Thyroid gland (tissue), 4 donors: ENCODE data around the gene RNF6. TPM values are rescaled to one million over a fixed set of nuclear protein-coding genes. Genes with fewer than 3 reads are reported as not detected.

Experiments
- DNase-seq, 2 donors: peaks; one replicate each; pipeline ENCODE4 v3.0.0-alpha.2; 2019
- H3K27ac ChIP-seq, 3 donors: fragments of 200-600 bp; sonication (generic); 1 replicate in 2 of 3; 2 replicates in 1 of 3; pipeline ENCODE4 v1.5.1; 2016 to 2019; ENCODE audit warnings: mild to moderate bottlenecking in 1 of 3, moderate library complexity in 1 of 3
- H3K27me3 ChIP-seq: fragments of 200-600 bp; sonication (generic); one replicate; pipeline ENCODE4 v1.5.1; 2019
- H3K36me3 ChIP-seq, 2 donors: fragments of 200-600 bp; sonication (generic); one replicate each; pipeline ENCODE4 v1.5.1; 2016 to 2019
- H3K4me1 ChIP-seq, 2 donors: fragments of 200-600 bp; sonication (generic); one replicate each; pipeline ENCODE4 v1.5.1; 2017 to 2019
- H3K4me3 ChIP-seq, 3 donors: fragments of 200-600 bp; sonication (generic); replicated peaks in 1 of 3; 1 replicate in 2 of 3; 2 replicates in 1 of 3; pipeline ENCODE4 v1.5.1; 2016; ENCODE audit warnings: mild to moderate bottlenecking in 1 of 3
- H3K9me3 ChIP-seq: fragments of 200-600 bp; sonication (generic); one replicate; pipeline ENCODE4 v1.5.1; 2017
- POLR2A ChIP-seq, 2 donors: fragments of 450-650 bp; IDR thresholded peaks; one replicate each; pipeline ENCODE4 v1.6.1; 2017; ENCODE audit warnings: antibody characterized with exemption in 2 of 2, mild to moderate bottlenecking in 2 of 2, moderate library complexity in 1 of 2
- WGBS, 2 donors: methylation state at CpG; one replicate each; pipeline ENCODE4 v1.1.5; 2017; 5-methylcytosine and 5-hydroxymethylcytosine counted together
- intact Hi-C: fragments of 100-400 bp; cut with DNase I; formaldehyde crosslinking; loops from one replicate; pipeline ENCODE4 v1.15.1; 2023
- total RNA-seq, 4 donors: library from RNA; depleted of rRNA; stranded (reverse); fragments of >200 nt; gene quantifications; one replicate each; pipeline ENCODE4 v1.2.3, GENCODE V29; 2016
- TF ChIP-seq, protein P1 (sequence below), 6 experiments: fragments of 200-600 bp in 3 of 6; fragments of 450-650 bp in 3 of 6; sonication (generic) in 3 of 6; IDR thresholded peaks; one replicate each; pipeline ENCODE4 v1.5.1; 2016 to 2019; ENCODE audit warnings: antibody characterized with exemption in 6 of 6, mild to moderate bottlenecking in 2 of 6, inconsistent platforms in 1 of 6, moderate library complexity in 1 of 6

The RNF6 gene
- 10 to 100 TPM; 21.5 to 28.8 (median 25.0) TPM for total RNA-seq

DNA sequence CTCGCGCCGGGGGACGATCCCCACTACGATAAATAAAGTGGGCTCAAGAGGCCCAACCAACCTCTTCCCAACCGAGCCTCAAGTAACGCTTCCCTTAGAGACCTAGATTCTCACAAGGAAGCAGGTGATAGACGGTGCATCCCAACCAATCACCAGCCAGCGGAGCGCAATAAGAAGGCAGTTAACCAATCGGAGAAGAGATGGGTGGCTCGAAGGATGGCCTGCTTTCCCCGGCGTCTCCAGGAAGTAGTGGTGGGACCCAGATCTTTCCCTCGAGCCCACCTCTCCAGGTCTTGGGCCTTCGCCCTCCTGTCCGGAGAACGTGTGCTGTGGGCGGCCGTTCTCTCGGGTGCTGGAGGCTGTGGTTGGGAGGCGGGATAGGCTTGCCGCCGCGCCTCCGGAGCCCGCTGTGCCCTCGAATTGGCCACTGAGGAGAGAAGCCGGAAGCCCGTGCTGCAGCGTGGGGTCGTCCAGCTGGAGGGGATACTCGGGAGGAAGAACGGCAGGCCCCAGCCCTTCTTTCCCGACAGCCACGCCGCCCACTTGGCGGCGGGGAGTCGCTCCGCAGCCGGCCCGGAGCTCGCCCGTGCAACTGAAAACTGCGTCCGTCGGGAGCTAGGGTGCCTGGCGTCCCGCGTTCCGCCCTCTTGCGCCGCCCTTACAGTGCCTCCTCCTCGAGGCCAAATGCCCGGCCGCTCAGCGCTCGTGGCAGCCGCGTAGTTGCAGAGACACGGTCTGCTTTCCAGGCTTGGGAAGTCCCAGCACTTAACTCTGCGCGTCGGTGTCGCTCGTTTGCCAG is at the start of gene RNF6:
Gene RNF6, minus strand, starts transcription at position 594 of the 799 bp plus-strand sequence. CDS start 2,665 bp downstream, outside the sequence.
- Histone ChIP-seq H3K36me3 (peaks cover 25 to 27% of the 10 kb centered on the region in 2 donors), H3K4me3 (peak within 1 kb of the TSS; percentile 70 to 97 (median 88)), H3K9me3 (no peaks in the 10 kb centered on the region), H3K27ac (peak within 1 kb of the TSS; percentile 89 to 99 (median 96)), H3K27me3 (no peaks in the 10 kb centered on the region), H3K4me1 (peaks cover 8 to 11% of the 10 kb centered on the region in 2 donors)
- peak; percentile 48 to 51 for TF ChIP-seq POLR2A (IDR thresholded peaks at IDR 0.05)
- TF ChIP-seq, protein P1, sequence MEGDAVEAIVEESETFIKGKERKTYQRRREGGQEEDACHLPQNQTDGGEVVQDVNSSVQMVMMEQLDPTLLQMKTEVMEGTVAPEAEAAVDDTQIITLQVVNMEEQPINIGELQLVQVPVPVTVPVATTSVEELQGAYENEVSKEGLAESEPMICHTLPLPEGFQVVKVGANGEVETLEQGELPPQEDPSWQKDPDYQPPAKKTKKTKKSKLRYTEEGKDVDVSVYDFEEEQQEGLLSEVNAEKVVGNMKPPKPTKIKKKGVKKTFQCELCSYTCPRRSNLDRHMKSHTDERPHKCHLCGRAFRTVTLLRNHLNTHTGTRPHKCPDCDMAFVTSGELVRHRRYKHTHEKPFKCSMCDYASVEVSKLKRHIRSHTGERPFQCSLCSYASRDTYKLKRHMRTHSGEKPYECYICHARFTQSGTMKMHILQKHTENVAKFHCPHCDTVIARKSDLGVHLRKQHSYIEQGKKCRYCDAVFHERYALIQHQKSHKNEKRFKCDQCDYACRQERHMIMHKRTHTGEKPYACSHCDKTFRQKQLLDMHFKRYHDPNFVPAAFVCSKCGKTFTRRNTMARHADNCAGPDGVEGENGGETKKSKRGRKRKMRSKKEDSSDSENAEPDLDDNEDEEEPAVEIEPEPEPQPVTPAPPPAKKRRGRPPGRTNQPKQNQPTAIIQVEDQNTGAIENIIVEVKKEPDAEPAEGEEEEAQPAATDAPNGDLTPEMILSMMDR (IDR thresholded peaks at IDR 0.05) = peak in 1 of 6 experiments; percentile 18
- DNase-seq = peak; percentile 95 to 96
- intact Hi-C loops = no loop called here
- WGBS, 2 donors = 0% methylated on average over 36 to 57 of the region's 67 CpGs

DNA sequence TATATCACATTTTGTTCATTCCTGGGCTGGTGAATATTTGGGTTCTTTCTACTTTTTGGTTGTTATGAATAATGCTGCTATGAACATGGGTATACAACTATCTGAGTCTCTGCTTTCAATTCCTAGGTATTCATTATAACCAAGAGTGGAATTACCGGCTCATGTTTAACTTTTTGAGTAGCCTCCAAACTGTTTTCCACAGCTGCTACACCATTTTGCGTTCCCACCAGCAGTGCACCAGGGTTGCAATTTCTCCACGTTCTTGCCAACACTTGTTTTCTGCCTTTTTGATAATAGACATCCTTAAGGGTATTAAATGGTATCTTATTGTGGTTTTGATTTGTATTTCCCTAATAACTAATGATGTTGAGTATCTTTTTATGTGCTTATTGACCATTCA is 48.6 kb upstream of the RNF6 start:
- TF ChIP-seq, protein P1 (IDR thresholded peaks at IDR 0.05) = no peak
- TF ChIP-seq POLR2A (IDR thresholded peaks at IDR 0.05) = no peak
- intact Hi-C loops = no loop called here
- H3K36me3 ChIP-seq = no peaks in the 10 kb centered on the region
- H3K4me1 ChIP-seq = no peaks in the 10 kb centered on the region
- H3K27ac ChIP-seq = no peak overlapping the region
- H3K9me3 ChIP-seq = no peaks in the 10 kb centered on the region
- H3K27me3 ChIP-seq = no peaks in the 10 kb centered on the region
- WGBS, 2 donors = 93 to 95% methylated on average over 3 of the region's 3 CpGs
- no peak overlapping the region for H3K4me3 ChIP-seq
- no peak for DNase-seq

DNA sequence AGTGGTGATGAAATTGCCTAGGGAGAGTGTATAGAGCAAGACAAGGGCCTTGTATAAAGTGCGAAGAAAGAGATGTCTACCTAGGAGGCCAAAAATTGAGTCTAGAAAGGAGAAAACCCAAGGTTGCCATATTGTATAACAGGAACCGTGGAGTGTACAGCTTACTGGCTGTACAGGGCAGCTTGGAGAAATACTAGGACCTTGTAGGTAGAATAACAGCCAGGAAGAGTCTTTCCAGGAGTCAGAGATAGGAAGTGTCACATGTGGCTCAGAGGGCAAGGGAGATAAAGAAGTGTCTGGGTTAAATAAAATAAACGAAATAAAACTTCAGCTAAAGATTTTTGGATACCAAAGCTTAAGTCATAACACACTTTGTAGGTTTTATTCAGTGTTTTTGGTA is 44.2 kb upstream of the RNF6 start:
- no peak overlapping the region for H3K27ac ChIP-seq
- TF ChIP-seq, protein P1 (IDR thresholded peaks at IDR 0.05) = no peak
- TF ChIP-seq POLR2A (IDR thresholded peaks at IDR 0.05) = no peak
- H3K36me3 ChIP-seq = no peaks in the 10 kb centered on the region
- WGBS, 2 donors = 86% methylated on average over 3 of the region's 3 CpGs
- H3K4me1 ChIP-seq = no peaks in the 10 kb centered on the region
- no peaks in the 10 kb centered on the region for H3K27me3 ChIP-seq
- DNase-seq = no peak
- intact Hi-C loops = no loop called here
- no peak overlapping the region for H3K4me3 ChIP-seq
- no peaks in the 10 kb centered on the region for H3K9me3 ChIP-seq

DNA sequence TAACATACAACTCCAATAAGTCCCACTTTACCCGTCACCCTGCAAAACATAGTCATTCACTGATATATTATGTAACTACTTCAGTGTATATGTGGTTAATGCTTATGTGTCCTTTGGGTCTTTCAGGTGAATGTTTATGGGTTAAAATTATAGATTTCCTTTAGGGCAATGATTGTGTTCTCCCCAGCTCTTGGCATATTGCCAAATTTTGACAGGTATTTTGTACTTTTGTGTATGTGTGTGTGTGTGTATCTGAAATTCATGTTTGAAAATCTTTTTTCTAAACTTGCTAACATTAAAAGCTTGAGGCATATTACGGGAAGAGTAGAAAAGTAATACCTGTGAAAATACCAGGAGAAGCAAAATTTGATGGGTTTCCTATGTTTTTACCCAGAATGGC is 40.0 kb upstream of the RNF6 start:
- WGBS, 2 donors = 95 to 99% methylated on average over 2 of the region's 2 CpGs
- no peaks in the 10 kb centered on the region for H3K9me3 ChIP-seq

DNA sequence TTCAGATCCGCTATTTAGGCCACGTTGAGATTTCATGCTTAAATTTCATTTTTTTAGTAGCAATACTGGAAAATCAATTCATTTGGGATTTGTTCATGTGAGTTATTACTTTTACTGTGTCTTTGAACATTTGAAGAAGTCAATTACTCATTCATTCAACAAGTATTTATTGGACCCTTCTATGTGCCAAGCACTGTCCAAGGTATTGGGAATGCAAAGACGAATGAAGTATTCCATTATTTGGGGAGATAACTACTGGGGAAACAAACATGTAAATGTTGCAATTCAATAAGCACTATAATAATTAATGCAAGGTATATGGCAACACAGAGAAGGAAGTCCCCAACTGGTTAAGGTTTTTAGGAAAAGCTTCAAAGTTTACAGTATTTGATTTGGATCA is 37.5 kb upstream of the RNF6 start:
- H3K27me3 ChIP-seq = no peaks in the 10 kb centered on the region
- no peak for DNase-seq
- no peaks in the 10 kb centered on the region for H3K36me3 ChIP-seq
- intact Hi-C loops = no loop called here
- H3K4me1 ChIP-seq = peaks cover 6 to 10% of the 10 kb centered on the region in 2 donors
- TF ChIP-seq, protein P1 (IDR thresholded peaks at IDR 0.05) = no peak
- TF ChIP-seq POLR2A (IDR thresholded peaks at IDR 0.05) = no peak
- no peak overlapping the region for H3K27ac ChIP-seq
- no peaks in the 10 kb centered on the region for H3K9me3 ChIP-seq
- H3K4me3 ChIP-seq = no peak overlapping the region
- 89 to 92% methylated on average over 3 of the region's 3 CpGs for WGBS, 2 donors

More for the DNA sequence above, 40.0 kb upstream of the RNF6 start:
- Histone ChIP-seq H3K4me1 (no peaks in the 10 kb centered on the region), H3K27ac (no peak overlapping the region), H3K27me3 (no peaks in the 10 kb centered on the region), H3K4me3 (no peak overlapping the region), H3K36me3 (no peaks in the 10 kb centered on the region)
- no peak for DNase-seq
- TF ChIP-seq POLR2A (IDR thresholded peaks at IDR 0.05) = no peak
- TF ChIP-seq, protein P1 (IDR thresholded peaks at IDR 0.05) = no peak
- intact Hi-C loops = no loop called here
